Measurements from ENCODE around the gene MAPRE3. TPM values are rescaled to one million over a fixed set of nuclear protein-coding genes. Genes with fewer than 3 reads are reported as not detected.

Gene MAPRE3
- total and polyA plus RNA-seq, 9 of the 15 experiments (the other 6 are each of a cell fraction or from before 2014, with no cell fraction given) = 0.70 to 43.2 (median 12.6) TPM

GRCh38 chr2:26934985-26935384, 35.5 kb upstream of the MAPRE3 start (continued):
- TF ChIP-seq SAFB2 (IDR thresholded peaks at IDR 0.05; ENCODE audit: borderline replicate concordance, low read depth, low read length, severe bottlenecking) (no peak), JUNB (CRISPR knock-in tag; conservative IDR thresholded peaks at IDR 0.05) (no peak), CBX8 (IDR thresholded peaks at IDR 0.05; ENCODE audit: borderline replicate concordance, extremely low read depth, low read depth, low read length, poor library complexity, severe bottlenecking) (no peak), SP2 (IDR thresholded peaks at IDR 0.05; ENCODE audit: extremely low read depth, low read depth, low read length, poor library complexity, severe bottlenecking) (no peak), NR0B1 (IDR thresholded peaks at IDR 0.05; ENCODE audit: partially characterized antibody) (no peak), KLF1 (tag; IDR thresholded peaks at IDR 0.05) (no peak)
- TF ChIP-seq, protein P1, sequence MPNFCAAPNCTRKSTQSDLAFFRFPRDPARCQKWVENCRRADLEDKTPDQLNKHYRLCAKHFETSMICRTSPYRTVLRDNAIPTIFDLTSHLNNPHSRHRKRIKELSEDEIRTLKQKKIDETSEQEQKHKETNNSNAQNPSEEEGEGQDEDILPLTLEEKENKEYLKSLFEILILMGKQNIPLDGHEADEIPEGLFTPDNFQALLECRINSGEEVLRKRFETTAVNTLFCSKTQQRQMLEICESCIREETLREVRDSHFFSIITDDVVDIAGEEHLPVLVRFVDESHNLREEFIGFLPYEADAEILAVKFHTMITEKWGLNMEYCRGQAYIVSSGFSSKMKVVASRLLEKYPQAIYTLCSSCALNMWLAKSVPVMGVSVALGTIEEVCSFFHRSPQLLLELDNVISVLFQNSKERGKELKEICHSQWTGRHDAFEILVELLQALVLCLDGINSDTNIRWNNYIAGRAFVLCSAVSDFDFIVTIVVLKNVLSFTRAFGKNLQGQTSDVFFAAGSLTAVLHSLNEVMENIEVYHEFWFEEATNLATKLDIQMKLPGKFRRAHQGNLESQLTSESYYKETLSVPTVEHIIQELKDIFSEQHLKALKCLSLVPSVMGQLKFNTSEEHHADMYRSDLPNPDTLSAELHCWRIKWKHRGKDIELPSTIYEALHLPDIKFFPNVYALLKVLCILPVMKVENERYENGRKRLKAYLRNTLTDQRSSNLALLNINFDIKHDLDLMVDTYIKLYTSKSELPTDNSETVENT (CRISPR knock-in tag; IDR thresholded peaks at IDR 0.05) = no peak

Measured in K562 (cell line).